Pancreas (tissue), 10 donors: ENCODE measurements around the gene BAZ2B. TPM values are rescaled to one million over a fixed set of nuclear protein-coding genes. Genes with fewer than 3 reads are reported as not detected.

Experiments
- ATAC-seq, 4 donors: fragments of 200-7000 bp; cut with Tn5 transposase; one replicate each; pipeline versions ENCODE4 v1.8.0 to v1.9.1; 2020; ENCODE audit warnings: mild to moderate bottlenecking in 4 of 4, moderate library complexity in 4 of 4
- DNase-seq, 6 donors: peaks; one replicate each; pipeline ENCODE4 v3.0.0-alpha.2; 2020
- FAIRE-seq: peaks from 2 replicates; lab custom pipeline; 2012; peaks lifted over from hg19 to GRCh38; lab: Jason Lieb, UNC
- H3K27ac ChIP-seq, 4 donors: fragments of 200-600 bp; sonication (generic); 1 replicate in 3 of 4; 2 replicates in 1 of 4; pipeline versions ENCODE4 v1.5.0 to v1.8.0; 2020
- H3K27me3 ChIP-seq, 4 donors: fragments of 200-600 bp; one replicate each; pipeline ENCODE4 v1.8.0; 2021
- H3K36me3 ChIP-seq, 3 donors: fragments of 200-600 bp; sonication (generic) in 1 of 3; one replicate each; pipeline versions ENCODE4 v1.5.0 to v1.8.0; 2020 to 2021
- H3K4me1 ChIP-seq, 3 donors: fragments of 200-600 bp; one replicate each; pipeline ENCODE4 v1.8.0; 2021
- H3K4me3 ChIP-seq, 4 donors: fragments of 200-600 bp; sonication (generic) in 2 of 4; one replicate each; pipeline versions ENCODE4 v1.5.0 to v1.8.0; 2020 to 2021
- H3K9me3 ChIP-seq, 4 donors: fragments of 200-600 bp; one replicate each; pipeline ENCODE4 v1.8.0; 2021
- CTCF ChIP-seq, 4 donors: fragments of 200-600 bp; sonication (generic) in 3 of 4; IDR thresholded peaks; one replicate each; pipeline versions ENCODE4 v1.5.0 to v1.8.0; 2021; ENCODE audit warnings: antibody characterized with exemption in 4 of 4
- WGBS, 2 donors: extraction: QIAGEN DNeasy Blood & Tissue Kit; methylation state at CpG; one replicate each; pipeline ENCODE4 v1.1.7; 2013; 5-methylcytosine and 5-hydroxymethylcytosine counted together
- intact Hi-C, 3 donors: fragments of 100-400 bp; cut with DNase I; formaldehyde crosslinking; loops; one replicate each; pipeline versions ENCODE4 v1.11.1 to v1.14.2; 2022
- polyA plus RNA-seq, 2 donors: library from polyadenylated mRNA; stranded (reverse); fragments of 200-250 nt; gene quantifications; one replicate each; pipeline ENCODE4 v1.2.3, GENCODE V29; 2013
- total RNA-seq, 6 donors: library from RNA; stranded (reverse); fragmentation: NEBNext Ultra II Directional in 4 of 6; extraction: Animal tissue kit (Norgen Biotek cat#: 25700) in 4 of 6; gene quantifications; one replicate each; pipeline versions ENCODE4 v1.2.1 to v1.2.4, GENCODE V29; 2021 to 2023
- donor health status: healthy with polysubstance abuse.
- donor health status: DM: no; HTN: no; CAD: no; lungs with moderate emphysema.
- donor health status: DM: no; HTN: no; CAD: no.
- donor health status: control.
- donor health status: control.
- donor health status: Bipolar disorder and iron deficiency.
- donor health status: DM: yes; HTN: yes; CAD: no.
- donor health status: DM: no; HTN: no; CAD: no.
- donor health status: DM: no; HTN: no; CAD: no.
- donor health status: DM: yes; HTN: yes; CAD: no.

Gene BAZ2B
- total and polyA plus RNA-seq, 8 donors, result 14.4 to 52.1 (median 34.4) TPM

GRCh38 chr2:159468257-159468656 is 148.1 kb downstream of the BAZ2B start:
- no peak for ATAC-seq
- H3K9me3 ChIP-seq, result no peaks in the 10 kb centered on the region
- no peak overlapping the region for H3K4me3 ChIP-seq
- no peaks in the 10 kb centered on the region for H3K4me1 ChIP-seq
- no peak overlapping the region for H3K27ac ChIP-seq
- TF ChIP-seq CTCF (IDR thresholded peaks at IDR 0.05), result no peak
- intact Hi-C loops, result no loop called here
- no peak for FAIRE-seq
- H3K36me3 ChIP-seq, result no peaks in the 10 kb centered on the region
- no peaks in the 10 kb centered on the region for H3K27me3 ChIP-seq
- 96 to 97% methylated on average over 2 of the region's 2 CpGs for WGBS, 2 donors
- DNase-seq, result no peak

GRCh38 chr2:159462961-159463360 is 153.4 kb downstream of the BAZ2B start:
- ATAC-seq (no peak), DNase-seq (no peak), FAIRE-seq (no peak)
- 97 to 98% methylated on average over 7 of the region's 7 CpGs for WGBS, 2 donors
- no peak overlapping the region for H3K27ac ChIP-seq
- intact Hi-C loops, result no loop called here
- no peaks in the 10 kb centered on the region for H3K36me3 ChIP-seq
- no peak for TF ChIP-seq CTCF (IDR thresholded peaks at IDR 0.05)
- no peak overlapping the region for H3K4me3 ChIP-seq
- no peaks in the 10 kb centered on the region for H3K9me3 ChIP-seq
- H3K27me3 ChIP-seq, result no peaks in the 10 kb centered on the region
- peaks cover 0 to 9% (median 9%) of the 10 kb centered on the region in 3 donors for H3K4me1 ChIP-seq

GRCh38 chr2:159462201-159462785 is 154.1 kb downstream of the BAZ2B start:
- no peak for ATAC-seq
- DNase-seq, result no peak
- Histone ChIP-seq H3K4me1 (peaks cover 0 to 9% (median 9%) of the 10 kb centered on the region in 3 donors), H3K27me3 (no peaks in the 10 kb centered on the region), H3K27ac (no peak overlapping the region), H3K4me3 (no peak overlapping the region), H3K9me3 (no peaks in the 10 kb centered on the region), H3K36me3 (no peaks in the 10 kb centered on the region)
- 92% methylated on average over 9 of the region's 9 CpGs for WGBS, 2 donors
- TF ChIP-seq CTCF (IDR thresholded peaks at IDR 0.05), result no peak
- FAIRE-seq, result no peak
- intact Hi-C loops, result no loop called here

- FAIRE-seq (no peak), DNase-seq (no peak), ATAC-seq (no peak)
- intact Hi-C loops, result no loop called here
- Histone ChIP-seq H3K36me3 (no peaks in the 10 kb centered on the region), H3K4me1 (peaks cover 0 to 9% (median 9%) of the 10 kb centered on the region in 3 donors), H3K27me3 (no peaks in the 10 kb centered on the region), H3K4me3 (no peak overlapping the region), H3K27ac (no peak overlapping the region), H3K9me3 (no peaks in the 10 kb centered on the region)
- WGBS, 2 donors, result 26 to 28% methylated on average over 2 of the region's 2 CpGs
- TF ChIP-seq CTCF (IDR thresholded peaks at IDR 0.05), result no peak
Measured at GRCh38 chr2:159461076-159461475, 155.3 kb downstream of the BAZ2B start.

- Histone ChIP-seq H3K4me3 (no peak overlapping the region), H3K27me3 (no peaks in the 10 kb centered on the region), H3K27ac (no peak overlapping the region), H3K4me1 (peaks cover 0 to 12% (median 9%) of the 10 kb centered on the region in 3 donors), H3K36me3 (no peaks in the 10 kb centered on the region), H3K9me3 (no peaks in the 10 kb centered on the region)
- intact Hi-C loops, result no loop called here
- no peak for TF ChIP-seq CTCF (IDR thresholded peaks at IDR 0.05)
- DNase-seq, result no peak
- WGBS, 2 donors, result 76 to 82% methylated on average over 1 of the region's 1 CpG
- no peak for FAIRE-seq
- ATAC-seq, result no peak
Measured at GRCh38 chr2:159460227-159460626, 156.1 kb downstream of the BAZ2B start.
